Measurements from ENCODE around the gene CEL. TPM values are rescaled to one million over a fixed set of nuclear protein-coding genes. Genes with fewer than 3 reads are reported as not detected.

CEL gene
- total RNA-seq, 2 experiments from 2014 or later: 0.16 to 0.39 TPM

DNA sequence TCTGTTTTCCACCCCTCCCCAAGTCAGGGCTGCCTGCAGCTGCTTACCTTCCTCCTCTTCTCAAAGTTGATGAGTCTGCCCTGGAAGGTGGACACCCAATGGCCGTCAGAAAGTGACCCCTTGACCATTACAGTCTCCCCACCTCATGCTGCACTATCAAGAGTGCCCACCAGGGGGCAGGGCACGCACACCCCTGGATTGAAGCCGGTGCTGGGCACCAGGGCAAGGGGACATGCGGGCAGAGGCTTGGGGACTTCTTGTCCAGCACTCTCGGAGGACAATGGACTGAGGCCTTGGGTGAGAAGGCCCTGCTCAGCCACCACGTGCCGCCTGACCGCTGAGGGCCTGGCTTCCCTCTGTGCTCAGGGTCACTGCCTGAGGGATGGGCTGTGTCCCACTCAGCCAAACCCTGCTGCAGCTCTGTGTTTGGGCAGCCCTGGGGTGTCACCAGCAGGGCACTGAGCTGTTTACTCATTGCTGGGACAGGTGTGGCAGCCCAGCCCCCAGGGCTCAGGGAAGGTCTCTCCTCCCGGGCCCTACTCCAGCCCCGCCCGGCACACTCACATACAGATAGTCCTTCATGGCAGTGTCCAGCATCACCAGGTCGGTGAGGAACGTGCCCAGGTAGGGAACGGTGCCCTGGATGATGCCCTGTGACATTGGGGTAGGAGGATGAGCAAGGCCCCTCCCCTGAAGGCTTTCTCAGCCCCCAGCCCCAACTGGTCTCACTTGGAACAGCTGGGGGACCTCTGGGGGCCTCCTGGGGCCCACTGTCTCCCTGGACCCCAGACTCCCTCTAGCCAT lies 41.6 kb downstream of the CEL start:
- intact Hi-C loops (cut with DNase I, micrococcal nuclease): loop anchor here (1.0 to 2.0 kb wide), 4 partner anchors 17 to 77 kb away; partner anchors contain the start of gene RALGDS (in 1 of the 2)
- POLR2A ChIA-PET: interaction anchor here (0.7 to 1.5 kb wide), 2 partner anchors 41 to 46 kb away, joined by 3 to 7 read pairs; no protein-coding TSS in a partner anchor
- Histone ChIP-seq H3K36me3 (ENCODE audit: insufficient read depth, low read length) (peaks cover 97% of the 10 kb centered on the region), H3K27me3 (ENCODE audit: control insufficient read depth in 1 of 2, insufficient read depth in 2 of 2, low read length in 2 of 2) (no peaks in the 10 kb centered on the region), H3K27ac (ENCODE audit: low read depth in 1 of 2, low read length in 2 of 2) (peak overlapping the region in 1 of 2 donors; percentile 19), H3K9me3 (ENCODE audit: control insufficient read depth in 1 of 2, insufficient read depth in 1 of 2, low read length in 2 of 2) (peaks cover 0 to 9% of the 10 kb centered on the region in 2 experiments), H3K4me1 (ENCODE audit: insufficient read depth, low read length) (no peaks in the 10 kb centered on the region), H3K4me3 (ENCODE audit: low read length) (no peak overlapping the region)
- Mint-ChIP-seq H3K9me3 (no peaks in the 10 kb centered on the region), H3K4me3 (peak overlapping the region; percentile 11), H3K4me1 (ENCODE audit: low read depth) (no peaks in the 10 kb centered on the region), H3K27me3 (no peaks in the 10 kb centered on the region), H3K36me3 (ENCODE audit: low read depth) (peaks cover 86% of the 10 kb centered on the region), H3K27ac (peak overlapping the region; percentile 51)
- CTCF ChIA-PET: interaction anchor here (0.6 to 6.0 kb wide), 4 partner anchors 15 to 45 kb away, joined by 3 to 39 read pairs (median 16); no protein-coding TSS in a partner anchor
- DNase-seq (peak; percentile 38 to 76 (median 50)), ATAC-seq (ENCODE audit: poor library complexity) (peak; percentile 50)
- TF ChIP-seq, protein P1, sequence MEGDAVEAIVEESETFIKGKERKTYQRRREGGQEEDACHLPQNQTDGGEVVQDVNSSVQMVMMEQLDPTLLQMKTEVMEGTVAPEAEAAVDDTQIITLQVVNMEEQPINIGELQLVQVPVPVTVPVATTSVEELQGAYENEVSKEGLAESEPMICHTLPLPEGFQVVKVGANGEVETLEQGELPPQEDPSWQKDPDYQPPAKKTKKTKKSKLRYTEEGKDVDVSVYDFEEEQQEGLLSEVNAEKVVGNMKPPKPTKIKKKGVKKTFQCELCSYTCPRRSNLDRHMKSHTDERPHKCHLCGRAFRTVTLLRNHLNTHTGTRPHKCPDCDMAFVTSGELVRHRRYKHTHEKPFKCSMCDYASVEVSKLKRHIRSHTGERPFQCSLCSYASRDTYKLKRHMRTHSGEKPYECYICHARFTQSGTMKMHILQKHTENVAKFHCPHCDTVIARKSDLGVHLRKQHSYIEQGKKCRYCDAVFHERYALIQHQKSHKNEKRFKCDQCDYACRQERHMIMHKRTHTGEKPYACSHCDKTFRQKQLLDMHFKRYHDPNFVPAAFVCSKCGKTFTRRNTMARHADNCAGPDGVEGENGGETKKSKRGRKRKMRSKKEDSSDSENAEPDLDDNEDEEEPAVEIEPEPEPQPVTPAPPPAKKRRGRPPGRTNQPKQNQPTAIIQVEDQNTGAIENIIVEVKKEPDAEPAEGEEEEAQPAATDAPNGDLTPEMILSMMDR (IDR thresholded peaks at IDR 0.05): peak; percentile 96

DNA sequence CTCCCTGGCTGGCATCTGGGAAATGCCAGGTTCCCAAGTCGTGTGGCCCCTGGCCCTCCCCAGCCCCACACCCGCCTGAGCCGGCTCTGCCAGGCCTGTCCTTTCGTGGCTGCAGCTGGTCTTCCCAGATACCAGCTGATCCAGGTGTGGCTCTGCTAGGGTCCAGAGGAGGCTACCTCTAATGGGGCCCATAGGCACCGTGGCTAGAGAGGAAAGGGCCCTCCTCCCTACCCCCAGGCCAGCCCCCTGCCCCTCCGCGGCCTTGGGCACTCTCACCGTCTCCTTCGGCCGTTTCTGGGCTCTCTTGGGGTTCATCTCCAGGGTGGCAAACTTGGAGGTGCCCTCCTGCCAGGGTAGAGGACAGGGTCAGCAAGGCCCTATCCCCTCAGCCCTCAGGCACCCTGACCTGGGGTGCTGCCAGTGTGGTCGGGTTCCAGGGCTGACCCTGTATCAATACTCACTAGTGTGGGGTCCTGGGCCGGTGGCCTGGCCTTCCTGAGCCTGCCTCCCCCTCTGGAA lies 42.3 kb downstream of the CEL start:
- CTCF ChIA-PET: interaction anchor here (4.0 to 6.0 kb wide), 2 partner anchors 40 to 44 kb away, joined by 29 to 39 read pairs; no protein-coding TSS in a partner anchor
- H3K4me1 Mint-ChIP-seq (ENCODE audit: low read depth): no peaks in the 10 kb centered on the region
- no peaks in the 10 kb centered on the region for H3K9me3 Mint-ChIP-seq
- intact Hi-C loops (cut with DNase I, micrococcal nuclease): loop anchor here (1.0 to 2.0 kb wide), 4 partner anchors 17 to 76 kb away; partner anchors contain the start of gene RALGDS (in 1 of the 2)
- no peak overlapping the region for H3K4me3 ChIP-seq (ENCODE audit: low read length)
- H3K27ac Mint-ChIP-seq: peak overlapping the region; percentile 39
- TF ChIP-seq, protein P1 (IDR thresholded peaks at IDR 0.05): no peak
- H3K27me3 Mint-ChIP-seq: no peaks in the 10 kb centered on the region
- H3K27ac ChIP-seq (ENCODE audit: low read depth in 1 of 2, low read length in 2 of 2): peak overlapping the region in 1 of 2 donors; percentile 19
- H3K36me3 ChIP-seq (ENCODE audit: insufficient read depth, low read length): peaks cover 97% of the 10 kb centered on the region
- POLR2A ChIA-PET: no interaction called here
- peaks cover 81% of the 10 kb centered on the region for H3K36me3 Mint-ChIP-seq (ENCODE audit: low read depth)
- H3K4me1 ChIP-seq (ENCODE audit: insufficient read depth, low read length): no peaks in the 10 kb centered on the region
- no peaks in the 10 kb centered on the region for H3K27me3 ChIP-seq (ENCODE audit: control insufficient read depth in 1 of 2, insufficient read depth in 2 of 2, low read length in 2 of 2)
- no peak for ATAC-seq (ENCODE audit: poor library complexity)
- H3K9me3 ChIP-seq (ENCODE audit: control insufficient read depth in 1 of 2, insufficient read depth in 1 of 2, low read length in 2 of 2): peaks cover 0 to 2% of the 10 kb centered on the region in 2 experiments
- DNase-seq: peak in 1 of 14 experiments; percentile 23
- H3K4me3 Mint-ChIP-seq: no peak overlapping the region

DNA sequence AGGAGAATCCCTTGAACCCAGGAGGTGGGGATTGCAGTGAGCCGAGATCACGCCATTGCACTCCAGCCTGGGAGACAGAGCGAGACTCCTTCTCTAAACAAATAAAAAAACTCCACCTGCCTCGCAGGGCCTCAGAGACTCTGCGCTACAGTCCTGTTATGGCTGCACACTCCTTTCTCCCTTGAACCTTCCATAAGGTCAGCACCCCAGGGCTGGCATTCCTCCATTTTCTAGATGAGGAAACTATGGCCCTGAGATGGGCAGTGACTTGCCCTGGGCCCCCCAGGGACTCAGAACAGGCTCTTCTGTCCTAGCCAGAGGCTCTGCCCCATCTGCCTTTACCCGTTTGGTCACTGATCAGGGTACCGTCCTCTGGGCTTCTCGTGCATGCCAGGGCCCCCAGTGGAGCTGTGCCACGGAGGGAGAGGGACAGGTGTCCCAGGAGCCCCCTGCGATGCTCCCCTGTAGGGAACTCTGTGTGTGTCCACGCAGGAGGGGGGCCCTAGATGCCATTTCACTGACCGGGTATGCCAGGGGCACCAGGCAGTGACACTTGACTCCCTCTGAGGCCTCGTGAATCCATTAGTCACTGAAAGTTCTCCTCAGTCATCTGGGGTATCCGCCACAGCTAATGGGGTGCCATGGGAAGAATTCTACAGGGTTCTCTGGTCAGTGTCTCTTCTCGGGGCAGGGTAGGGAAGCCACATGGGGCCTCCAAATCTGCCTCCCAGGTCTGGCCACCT lies 43.1 kb downstream of the CEL start:
- H3K9me3 ChIP-seq (ENCODE audit: control insufficient read depth in 1 of 2, insufficient read depth in 1 of 2, low read length in 2 of 2): no peaks in the 10 kb centered on the region
- no peaks in the 10 kb centered on the region for H3K27me3 Mint-ChIP-seq
- no peaks in the 10 kb centered on the region for H3K27me3 ChIP-seq (ENCODE audit: control insufficient read depth in 1 of 2, insufficient read depth in 2 of 2, low read length in 2 of 2)
- H3K9me3 Mint-ChIP-seq: no peaks in the 10 kb centered on the region
- H3K4me3 ChIP-seq (ENCODE audit: low read length): no peak overlapping the region
- CTCF ChIA-PET: interaction anchor here (0.7 to 4.0 kb wide), 2 partner anchors 40 to 43 kb away, joined by 3 to 29 read pairs; no protein-coding TSS in a partner anchor
- intact Hi-C loops (cut with DNase I, micrococcal nuclease): no loop called here
- peaks cover 96% of the 10 kb centered on the region for H3K36me3 ChIP-seq (ENCODE audit: insufficient read depth, low read length)
- no peak for ATAC-seq (ENCODE audit: poor library complexity)
- H3K4me1 ChIP-seq (ENCODE audit: insufficient read depth, low read length): no peaks in the 10 kb centered on the region
- TF ChIP-seq, protein P1 (IDR thresholded peaks at IDR 0.05): no peak
- POLR2A ChIA-PET: interaction anchor here (1.6 kb wide), 1 partner anchor 39 kb away, joined by 3 read pairs; no protein-coding TSS in a partner anchor
- DNase-seq: peak in 1 of 14 experiments; percentile 28
- peak overlapping the region; percentile 39 for H3K27ac Mint-ChIP-seq
- no peak overlapping the region for H3K4me3 Mint-ChIP-seq
- no peaks in the 10 kb centered on the region for H3K4me1 Mint-ChIP-seq (ENCODE audit: low read depth)
- no peak overlapping the region for H3K27ac ChIP-seq (ENCODE audit: low read depth in 1 of 2, low read length in 2 of 2)
- peaks cover 79% of the 10 kb centered on the region for H3K36me3 Mint-ChIP-seq (ENCODE audit: low read depth)

All from CD4-positive, alpha-beta T cell (primary cell).